GM23338 (cell line): ENCODE results near the gene TREML2. TPM values are rescaled to one million over a fixed set of nuclear protein-coding genes. Genes with fewer than 3 reads are reported as not detected.

Experiments used
- ATAC-seq: fragments of 200-7000 bp; cut with Tn5 transposase; 3 replicates; pipeline ENCODE4 v1.9.1; 2020
- DNase-seq: peaks from one replicate; pipeline ENCODE4 v3.0.0-alpha.2; 2015; ENCODE audit warnings: low spot score
- H2AFZ ChIP-seq: fragments of 200-600 bp; sonication (generic); 2 replicates; pipeline ENCODE4 v1.8.0; 2016; ENCODE audit warnings: antibody characterized with exemption, mild to moderate bottlenecking, moderate library complexity
- H3F3A ChIP-seq: fragments of 200-600 bp; sonication (generic); replicated peaks from 2 replicates; pipeline ENCODE4 v1.8.0; 2017; ENCODE audit warnings: antibody characterized with exemption, mixed run types, low read depth
- H3K27ac ChIP-seq: fragments of 200-600 bp; sonication (generic); 2 replicates; pipeline ENCODE4 v1.6.1; 2016; ENCODE audit warnings: low read depth
- H3K27me3 ChIP-seq: fragments of 200-600 bp; sonication (generic); 2 replicates; pipeline ENCODE4 v1.8.0; 2016; ENCODE audit warnings: mild to moderate bottlenecking, mixed run types, moderate library complexity; ENCODE audit not compliant: insufficient read depth
- H3K36me3 ChIP-seq: fragments of 200-600 bp; sonication (generic); 2 replicates; pipeline ENCODE4 v1.8.0; 2016; ENCODE audit warnings: mild to moderate bottlenecking; ENCODE audit not compliant: insufficient read depth
- H3K4me1 ChIP-seq: fragments of 200-600 bp; sonication (generic); 2 replicates; pipeline ENCODE4 v1.8.0; 2016; ENCODE audit warnings: mild to moderate bottlenecking, moderate library complexity; ENCODE audit not compliant: insufficient read depth
- H3K4me2 ChIP-seq: fragments of 200-600 bp; sonication (generic); 2 replicates; pipeline ENCODE4 v1.7.1; 2017; ENCODE audit warnings: mixed run types
- H3K4me3 ChIP-seq: fragments of 200-600 bp; sonication (generic); 2 replicates; pipeline ENCODE4 v1.6.1; 2016; ENCODE audit warnings: mixed run types
- H3K79me2 ChIP-seq: fragments of 200-600 bp; sonication (generic); replicated peaks from 2 replicates; pipeline ENCODE4 v1.8.0; 2017; ENCODE audit warnings: mild to moderate bottlenecking; ENCODE audit not compliant: insufficient read depth
- H3K9me2 ChIP-seq: fragments of 200-600 bp; sonication (generic); 2 replicates; pipeline ENCODE4 v1.8.0; 2017; ENCODE audit not compliant: insufficient read depth
- H4K20me1 ChIP-seq: fragments of 200-600 bp; sonication (generic); replicated peaks from 2 replicates; pipeline ENCODE4 v1.8.0; 2017; ENCODE audit warnings: mild to moderate bottlenecking; ENCODE audit not compliant: insufficient read depth
- H3K27ac Mint-ChIP-seq: 2 replicates; pipeline ENCODE4 v1.8.0; 2020; ENCODE audit warnings: inconsistent platforms, mild to moderate bottlenecking, moderate library complexity, mixed read lengths
- H3K27me3 Mint-ChIP-seq: 3 replicates; pipeline ENCODE4 v1.8.0; 2022; ENCODE audit warnings: low read depth, mild to moderate bottlenecking, moderate library complexity, mixed read lengths, inconsistent platforms; ENCODE audit not compliant: insufficient read depth, poor library complexity
- H3K36me3 Mint-ChIP-seq: 3 replicates; pipeline ENCODE4 v1.8.0; 2021; ENCODE audit warnings: low read depth, mild to moderate bottlenecking, inconsistent platforms, moderate library complexity, mixed read lengths
- H3K4me1 Mint-ChIP-seq: 3 replicates; pipeline ENCODE4 v1.8.0; 2020; ENCODE audit warnings: mild to moderate bottlenecking, inconsistent platforms, mixed read lengths
- H3K4me3 Mint-ChIP-seq: 3 replicates; pipeline ENCODE4 v1.8.0; 2021; ENCODE audit warnings: moderate library complexity, mild to moderate bottlenecking, inconsistent platforms, mixed read lengths
- H3K9me3 Mint-ChIP-seq: 3 replicates; pipeline ENCODE4 v1.8.0; 2020; ENCODE audit warnings: moderate library complexity, mild to moderate bottlenecking, inconsistent platforms, mixed read lengths
- CREB1 ChIP-seq: fragments of 250-450 bp; sonication (Bioruptor Pico); IDR thresholded peaks from 2 replicates; pipeline ENCODE4 v1.5.0; 2020; ENCODE audit warnings: low read depth, mild to moderate bottlenecking, moderate library complexity
- ETS1 ChIP-seq: IDR thresholded peaks from 2 replicates; pipeline ENCODE4 v1.6.1; 2016; ENCODE audit warnings: antibody characterized with exemption
- EZH2 ChIP-seq: fragments of 200-600 bp; sonication (generic); IDR thresholded peaks from one replicate; pipeline ENCODE4 v1.8.0; 2017; ENCODE audit warnings: antibody characterized with exemption, mild to moderate bottlenecking, low read depth; ENCODE audit not compliant: unreplicated experiment
- EZH2phosphoT487 ChIP-seq: fragments of 200-600 bp; sonication (generic); IDR thresholded peaks from one replicate; pipeline ENCODE4 v1.8.1; 2018; ENCODE audit warnings: antibody characterized with exemption; ENCODE audit not compliant: unreplicated experiment
- JUNB ChIP-seq: IDR thresholded peaks from one replicate; pipeline ENCODE4 v1.6.1; 2016; ENCODE audit warnings: antibody characterized with exemption; ENCODE audit not compliant: unreplicated experiment
- NANOG ChIP-seq: IDR thresholded peaks from 2 replicates; pipeline ENCODE4 v1.6.1; 2016; ENCODE audit warnings: antibody characterized with exemption, borderline replicate concordance
- POLR2AphosphoS5 ChIP-seq: IDR thresholded peaks from 2 replicates; pipeline ENCODE4 v1.6.1; 2016; ENCODE audit warnings: antibody characterized with exemption, low read depth
- REST ChIP-seq: IDR thresholded peaks from one replicate; pipeline ENCODE4 v1.6.1; 2018; ENCODE audit warnings: antibody characterized with exemption; ENCODE audit not compliant: unreplicated experiment
- STAT1 ChIP-seq: IDR thresholded peaks from one replicate; pipeline ENCODE4 v1.6.1; 2016; ENCODE audit warnings: antibody characterized with exemption; ENCODE audit not compliant: unreplicated experiment
- ZNF114 ChIP-seq: fragments of 250-450 bp; sonication (Bioruptor Pico); IDR thresholded peaks from 2 replicates; pipeline ENCODE4 v1.5.0; 2020; ENCODE audit warnings: mild to moderate bottlenecking, moderate library complexity
- ZNF462 ChIP-seq: fragments of 250-450 bp; sonication (Bioruptor Pico); IDR thresholded peaks from 2 replicates; pipeline ENCODE4 v1.5.0; 2020; ENCODE audit warnings: mild to moderate bottlenecking, moderate library complexity
- polyA plus RNA-seq: library from polyadenylated mRNA; unstranded; fragments of >200 nt; fragmentation: Nextera tagmentation; extraction: Ambion mirVana; gene quantifications from 2 replicates; pipeline ENCODE4 v1.2.1, GENCODE V29; 2016
- total RNA-seq: library from RNA; depleted of rRNA; stranded (reverse); fragments of >200 nt; shearing (Covaris generic); gene quantifications from 2 replicates; pipeline ENCODE4 v1.2.3, GENCODE V29; 2014

The TREML2 gene
- total and polyA plus RNA-seq, 2 experiments from 2014 or later: 0.07 TPM; not detected in 1

- Histone ChIP-seq H2AFZ (no peak overlapping the region), H4K20me1 (no peaks in the 10 kb centered on the region), H3K9me2 (peaks cover 8% of the 10 kb centered on the region; the same call in 1 of the 2 replicates), H3K4me2 (no peak overlapping the region), H3K4me3 (no peak overlapping the region), H3K4me1 (peaks cover 9% of the 10 kb centered on the region), H3K36me3 (no peaks in the 10 kb centered on the region), H3K79me2 (no peaks in the 10 kb centered on the region), H3F3A (no peaks in the 10 kb centered on the region), H3K27me3 (no peaks in the 10 kb centered on the region), H3K27ac (no peak overlapping the region)
- Mint-ChIP-seq H3K27me3 (peaks cover 11% of the 10 kb centered on the region), H3K36me3 (no peaks in the 10 kb centered on the region; the same call in 2 of the 3 replicates), H3K9me3 (no peaks in the 10 kb centered on the region; the same call in 2 of the 3 replicates), H3K27ac (no peak overlapping the region), H3K4me1 (peaks cover 8% of the 10 kb centered on the region), H3K4me3 (no peak overlapping the region)
- DNase-seq (no peak), ATAC-seq (no peak)
- TF ChIP-seq STAT1: no peak
- no peak for TF ChIP-seq JUNB
- no peak for TF ChIP-seq EZH2phosphoT487
Measured at GRCh38 chr6:41156001-41156400, 44.9 kb downstream of the TREML2 start.

GRCh38 chr6:41155132-41155805, 45.7 kb downstream of the TREML2 start:
- H3K4me3 ChIP-seq: no peak overlapping the region
- no peaks in the 10 kb centered on the region for H3K79me2 ChIP-seq
- DNase-seq: no peak
- no peak overlapping the region for H2AFZ ChIP-seq
- H3K27me3 ChIP-seq: no peaks in the 10 kb centered on the region
- no peak overlapping the region for H3K27ac Mint-ChIP-seq
- H3K9me2 ChIP-seq: peaks cover 8% of the 10 kb centered on the region; the same call in 1 of the 2 replicates
- H3K36me3 Mint-ChIP-seq: no peaks in the 10 kb centered on the region; the same call in 2 of the 3 replicates
- H3F3A ChIP-seq: no peaks in the 10 kb centered on the region
- no peak overlapping the region for H3K27ac ChIP-seq
- peaks cover 11% of the 10 kb centered on the region for H3K27me3 Mint-ChIP-seq
- peaks cover 9% of the 10 kb centered on the region for H3K4me1 ChIP-seq
- no peak for ATAC-seq
- H3K4me1 Mint-ChIP-seq: peaks cover 8% of the 10 kb centered on the region
- H3K4me3 Mint-ChIP-seq: no peak overlapping the region
- no peak overlapping the region for H3K4me2 ChIP-seq
- no peaks in the 10 kb centered on the region for H4K20me1 ChIP-seq
- H3K36me3 ChIP-seq: no peaks in the 10 kb centered on the region
- no peaks in the 10 kb centered on the region; the same call in 2 of the 3 replicates for H3K9me3 Mint-ChIP-seq
- no peak for TF ChIP-seq NANOG
- TF ChIP-seq ETS1: no peak
- TF ChIP-seq ZNF114: no peak
- no peak for TF ChIP-seq CREB1 (CRISPR knock-in tag)
- no peak for TF ChIP-seq EZH2
- TF ChIP-seq POLR2AphosphoS5: no peak
- no peak for TF ChIP-seq EZH2phosphoT487
- no peak for TF ChIP-seq REST
- no peak for TF ChIP-seq ZNF462 (CRISPR knock-in tag)
